Glutamatergic neuron (in vitro differentiated cells): Measurements from ENCODE around the gene N4BP2L1. TPM values are rescaled to one million over a fixed set of nuclear protein-coding genes. Genes with fewer than 3 reads are reported as not detected.

ENCODE experiments used
- DNase-seq: peaks from one replicate; pipeline ENCODE4 v3.0.0; 2022
- H3K27ac Mint-ChIP-seq: one replicate; pipeline ENCODE4 v1.8.0; 2020; ENCODE audit warnings: mild to moderate bottlenecking, mixed read lengths, inconsistent platforms; ENCODE audit not compliant: unreplicated experiment
- H3K27me3 Mint-ChIP-seq: one replicate; pipeline ENCODE4 v1.8.0; 2020; ENCODE audit warnings: mild to moderate bottlenecking, moderate library complexity, mixed read lengths, inconsistent platforms; ENCODE audit not compliant: unreplicated experiment
- H3K36me3 Mint-ChIP-seq: one replicate; pipeline ENCODE4 v1.8.0; 2020; ENCODE audit warnings: mild to moderate bottlenecking, mixed read lengths, inconsistent platforms; ENCODE audit not compliant: unreplicated experiment
- H3K4me1 Mint-ChIP-seq: one replicate; pipeline ENCODE4 v1.8.0; 2020; ENCODE audit warnings: mild to moderate bottlenecking, low read depth, mixed read lengths, inconsistent platforms; ENCODE audit not compliant: unreplicated experiment
- H3K4me3 Mint-ChIP-seq: one replicate; pipeline ENCODE4 v1.8.0; 2020; ENCODE audit warnings: mild to moderate bottlenecking, mixed read lengths, inconsistent platforms; ENCODE audit not compliant: unreplicated experiment
- H3K9me3 Mint-ChIP-seq: one replicate; pipeline ENCODE4 v1.8.0; 2020; ENCODE audit warnings: mild to moderate bottlenecking, moderate library complexity, mixed read lengths, inconsistent platforms; ENCODE audit not compliant: unreplicated experiment
- CTCF ChIP-seq: fragments of 200-600 bp; sonication (generic); IDR thresholded peaks from one replicate; pipeline ENCODE4 v1.5.0; 2021; ENCODE audit not compliant: partially characterized antibody, unreplicated experiment
- total RNA-seq: library from RNA; stranded (reverse); fragmentation: NEBNext Ultra II Directional; extraction: Animal tissue kit (Norgen Biotek cat#: 25700); gene quantifications from one replicate; pipeline ENCODE4 v1.2.1, GENCODE V29; 2021; ENCODE audit not compliant: unreplicated experiment

Gene N4BP2L1
- total RNA-seq, 1 donor from 2014 or later: 1.9 TPM

DNA sequence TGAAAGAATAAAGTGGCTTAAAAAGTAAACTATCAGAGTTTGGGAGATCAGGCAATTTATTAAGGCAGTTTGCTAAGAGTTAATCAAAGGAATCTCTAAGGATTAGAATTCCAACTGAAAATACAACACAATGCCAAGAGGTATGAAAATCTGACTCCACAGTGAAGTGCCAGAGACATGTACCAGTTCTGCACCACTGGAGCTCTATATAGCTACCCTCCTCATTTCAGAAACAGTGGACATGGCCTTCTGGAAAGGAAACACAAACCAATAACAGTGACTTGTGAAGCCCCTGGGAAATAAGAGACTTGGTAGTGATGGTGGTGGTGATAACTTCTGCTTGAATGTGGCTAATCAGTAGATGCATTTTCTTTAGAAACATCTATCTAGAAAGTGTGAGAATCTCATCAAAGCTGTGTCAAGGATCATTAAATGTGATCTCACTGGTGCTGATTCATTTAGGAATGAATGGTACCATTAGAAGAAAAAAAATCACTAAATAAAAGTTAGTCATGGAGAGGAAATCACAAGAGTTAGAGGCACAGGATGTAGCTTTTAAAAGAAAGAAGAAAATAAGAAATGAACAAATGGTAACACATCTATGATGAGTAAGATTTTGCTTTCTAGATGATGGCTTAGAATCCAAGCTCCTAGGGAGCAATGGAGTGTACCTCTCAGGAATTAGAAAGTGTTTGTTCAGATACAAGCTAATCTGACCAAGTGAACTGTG lies 20.1 kb upstream of the N4BP2L1 start:
- no peaks in the 10 kb centered on the region for H3K9me3 Mint-ChIP-seq
- H3K4me1 Mint-ChIP-seq: peaks cover 12% of the 10 kb centered on the region
- H3K27me3 Mint-ChIP-seq: no peaks in the 10 kb centered on the region
- TF ChIP-seq CTCF: no peak
- no peak overlapping the region for H3K27ac Mint-ChIP-seq
- no peak for DNase-seq
- H3K4me3 Mint-ChIP-seq: no peak overlapping the region
- no peaks in the 10 kb centered on the region for H3K36me3 Mint-ChIP-seq

DNA sequence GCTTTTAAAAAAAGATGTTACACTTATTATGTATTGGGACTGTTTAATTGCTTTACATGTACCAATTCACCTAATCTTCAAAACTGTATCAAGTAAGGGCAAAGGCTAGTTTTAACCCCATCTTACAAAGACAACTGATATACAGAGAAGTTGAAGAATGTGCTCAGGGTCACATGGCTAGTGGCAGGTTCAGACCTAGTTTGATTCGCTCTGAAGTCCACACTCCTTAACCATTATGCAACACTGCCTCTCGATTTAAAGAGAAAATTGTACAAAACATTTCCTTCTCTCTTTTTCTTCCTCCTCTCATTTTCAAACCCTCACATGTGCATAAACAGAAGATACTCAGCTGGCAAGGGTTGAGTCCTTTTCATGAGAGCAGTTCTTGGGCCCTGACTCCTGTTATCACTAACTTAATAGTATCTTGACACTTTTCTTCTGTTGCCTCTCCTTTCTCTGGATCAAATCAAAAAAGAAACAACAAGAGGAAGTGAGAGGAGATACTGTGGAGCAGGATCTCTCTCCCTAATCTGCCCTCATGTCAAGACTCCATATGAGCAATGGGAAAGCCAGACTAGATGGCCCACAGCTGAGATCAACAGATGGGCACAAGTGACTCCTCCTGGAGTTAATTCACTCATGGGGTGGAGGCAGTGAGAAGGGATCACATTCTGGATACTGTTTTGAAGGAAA lies 19.0 kb upstream of the N4BP2L1 start:
- Mint-ChIP-seq H3K9me3 (peaks cover 3% of the 10 kb centered on the region), H3K4me1 (peaks cover 12% of the 10 kb centered on the region), H3K4me3 (no peak overlapping the region), H3K27ac (peak overlapping the region; percentile 45), H3K27me3 (no peaks in the 10 kb centered on the region), H3K36me3 (no peaks in the 10 kb centered on the region)
- DNase-seq: no peak
- no peak for TF ChIP-seq CTCF

GRCh38 chr13:32446220-32446619 lies 18.3 kb upstream of the N4BP2L1 start:
- DNase-seq: no peak
- no peaks in the 10 kb centered on the region for H3K27me3 Mint-ChIP-seq
- no peak overlapping the region for H3K27ac Mint-ChIP-seq
- H3K9me3 Mint-ChIP-seq: peaks cover 3% of the 10 kb centered on the region
- no peak for TF ChIP-seq CTCF
- peaks cover 12% of the 10 kb centered on the region for H3K4me1 Mint-ChIP-seq
- no peak overlapping the region for H3K4me3 Mint-ChIP-seq
- no peaks in the 10 kb centered on the region for H3K36me3 Mint-ChIP-seq

DNA sequence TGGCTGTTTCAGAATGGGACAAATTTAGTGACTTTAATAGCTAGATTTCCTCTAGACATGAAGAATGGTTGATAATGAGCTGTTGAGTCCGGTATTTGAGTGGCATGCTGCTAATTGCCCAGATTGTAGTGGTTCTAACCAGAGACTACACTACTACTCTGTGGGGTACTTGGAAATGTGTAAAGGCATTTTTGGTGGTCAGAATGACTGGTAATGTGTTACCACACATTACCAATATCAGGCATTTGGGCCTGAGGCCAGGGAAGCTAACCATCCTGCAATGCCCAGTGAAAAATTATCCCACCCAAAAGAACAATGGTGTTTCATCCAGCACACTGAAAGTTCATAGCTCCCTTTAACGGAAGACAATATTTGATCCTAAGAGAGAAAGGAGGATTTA lies 17.5 kb upstream of the N4BP2L1 start:
- TF ChIP-seq CTCF: no peak
- DNase-seq: no peak
- peaks cover 12% of the 10 kb centered on the region for H3K4me1 Mint-ChIP-seq

GRCh38 chr13:32443111-32443510 lies 15.2 kb upstream of the N4BP2L1 start:
- peaks cover 6% of the 10 kb centered on the region for H3K9me3 Mint-ChIP-seq
- H3K27me3 Mint-ChIP-seq: no peaks in the 10 kb centered on the region
- TF ChIP-seq CTCF: no peak
- H3K36me3 Mint-ChIP-seq: no peaks in the 10 kb centered on the region
- no peak overlapping the region for H3K27ac Mint-ChIP-seq
- H3K4me3 Mint-ChIP-seq: no peak overlapping the region
- no peak for DNase-seq
- peaks cover 11% of the 10 kb centered on the region for H3K4me1 Mint-ChIP-seq

More for the DNA sequence above, 17.5 kb upstream of the N4BP2L1 start:
- no peak overlapping the region for H3K4me3 Mint-ChIP-seq
- no peaks in the 10 kb centered on the region for H3K27me3 Mint-ChIP-seq
- peaks cover 6% of the 10 kb centered on the region for H3K9me3 Mint-ChIP-seq
- H3K27ac Mint-ChIP-seq: no peak overlapping the region
- H3K36me3 Mint-ChIP-seq: no peaks in the 10 kb centered on the region
